Superior temporal gyrus (tissue), 1 donor: ENCODE measurements around the gene FBLN1.
A peak's percentile ranks its signal among the peaks of the same experiment; 100 is the strongest.

Experiments
- DNase-seq: peaks from one replicate; pipeline ENCODE4 v3.0.0-alpha.2; 2016; ENCODE audit errors: extremely low spot score

FBLN1 gene

DNA sequence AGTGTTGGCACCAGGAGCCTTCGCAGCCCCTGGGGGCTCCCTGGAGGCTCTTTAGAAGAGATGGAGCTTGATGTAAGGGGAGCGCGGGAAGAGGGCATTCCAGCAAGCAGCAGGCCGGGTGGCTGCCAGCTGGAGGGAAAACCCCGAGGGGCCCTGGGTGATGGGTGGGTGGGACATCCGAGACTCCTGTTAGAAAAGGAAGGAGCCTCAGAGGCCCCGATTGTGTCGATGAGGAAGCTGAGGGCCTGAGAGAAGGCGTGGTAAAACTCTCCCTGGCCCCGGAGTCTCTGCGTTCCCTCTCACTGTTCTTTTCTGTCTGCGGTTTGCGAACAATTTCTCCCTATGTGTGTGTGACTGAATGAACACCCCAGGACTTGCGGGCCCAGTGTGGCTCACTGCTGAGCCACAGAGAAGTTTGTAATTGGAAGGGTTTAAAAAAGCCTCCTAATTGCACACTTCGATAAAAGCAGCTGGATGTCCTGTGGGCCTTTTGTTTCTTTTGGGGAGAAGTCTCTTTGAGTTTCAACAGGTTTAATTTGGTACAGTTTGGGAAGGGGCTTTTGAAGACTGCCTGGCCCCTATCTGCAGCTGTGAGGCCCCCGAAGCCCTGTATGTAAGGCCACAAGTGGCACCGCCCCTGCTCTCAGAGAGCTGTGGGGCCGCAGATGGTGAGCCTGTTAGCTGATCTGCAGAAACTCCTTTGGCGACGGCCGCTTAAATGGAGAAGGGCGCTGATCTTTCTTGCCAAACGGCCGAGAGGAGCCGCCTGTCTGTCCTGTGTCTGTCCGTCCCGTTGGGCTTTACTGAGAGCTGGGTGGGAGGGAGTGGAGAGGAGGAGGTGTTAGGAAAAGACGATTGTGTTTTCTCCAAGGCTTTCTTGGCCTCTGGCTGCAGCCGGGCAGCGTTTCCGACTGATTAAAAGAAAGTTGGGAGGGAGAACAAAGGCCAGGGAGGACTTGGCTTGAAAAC is 2.0 kb downstream of the FBLN1 start:
- no peak for DNase-seq

GRCh38 chr22:45505991-45506747 is 3.5 kb downstream of the FBLN1 start:
- DNase-seq: no peak

DNA sequence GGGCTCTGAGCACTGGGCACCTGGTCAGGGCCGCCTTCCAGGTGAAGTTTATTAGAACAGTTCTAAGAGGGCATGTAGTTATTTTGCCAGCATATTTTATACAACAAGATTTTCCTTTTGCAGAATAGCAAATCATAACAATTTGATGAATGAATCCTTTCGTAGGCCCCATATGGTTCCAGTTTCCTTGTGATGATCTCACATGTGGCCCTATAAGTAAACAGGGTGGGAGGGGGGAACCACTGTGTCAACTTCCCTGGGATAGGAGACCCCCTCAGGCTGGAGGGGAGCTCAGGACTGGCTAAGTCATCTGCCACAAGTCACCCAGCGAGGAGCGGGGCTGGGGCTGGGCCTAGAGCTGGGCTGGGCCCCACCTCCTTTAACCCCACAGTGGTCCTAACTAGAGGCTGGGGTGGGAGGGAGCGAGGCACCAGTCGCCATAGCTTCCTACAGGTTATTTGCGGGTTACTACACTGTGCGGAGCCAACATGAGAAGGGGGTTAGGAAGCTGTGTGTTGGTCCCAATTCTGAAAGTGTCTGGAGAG is 4.2 kb downstream of the FBLN1 start:
- no peak for DNase-seq

- no peak for DNase-seq
Observed at GRCh38 chr22:45507798-45508197, 5.1 kb downstream of the FBLN1 start.

DNA sequence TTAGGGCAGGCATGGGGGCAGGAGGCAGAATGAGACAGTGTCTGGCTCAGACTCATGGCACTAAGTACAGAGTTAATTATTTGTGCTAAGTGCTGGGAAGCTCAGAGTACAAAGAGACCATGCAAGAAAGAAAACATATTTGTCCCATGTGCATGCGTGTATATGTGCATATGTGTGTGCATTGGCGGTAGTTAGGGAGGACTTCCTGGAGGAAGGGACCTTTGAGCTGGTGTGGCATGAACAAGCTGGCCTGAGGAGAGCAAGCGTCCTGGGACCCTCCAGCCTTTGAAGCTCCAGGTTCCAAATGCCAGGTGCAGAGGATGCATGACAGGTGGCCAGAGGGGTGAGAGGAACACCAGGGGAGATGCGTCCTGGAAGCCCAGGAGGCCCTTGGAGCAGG is 6.1 kb downstream of the FBLN1 start:
- no peak for DNase-seq

DNA sequence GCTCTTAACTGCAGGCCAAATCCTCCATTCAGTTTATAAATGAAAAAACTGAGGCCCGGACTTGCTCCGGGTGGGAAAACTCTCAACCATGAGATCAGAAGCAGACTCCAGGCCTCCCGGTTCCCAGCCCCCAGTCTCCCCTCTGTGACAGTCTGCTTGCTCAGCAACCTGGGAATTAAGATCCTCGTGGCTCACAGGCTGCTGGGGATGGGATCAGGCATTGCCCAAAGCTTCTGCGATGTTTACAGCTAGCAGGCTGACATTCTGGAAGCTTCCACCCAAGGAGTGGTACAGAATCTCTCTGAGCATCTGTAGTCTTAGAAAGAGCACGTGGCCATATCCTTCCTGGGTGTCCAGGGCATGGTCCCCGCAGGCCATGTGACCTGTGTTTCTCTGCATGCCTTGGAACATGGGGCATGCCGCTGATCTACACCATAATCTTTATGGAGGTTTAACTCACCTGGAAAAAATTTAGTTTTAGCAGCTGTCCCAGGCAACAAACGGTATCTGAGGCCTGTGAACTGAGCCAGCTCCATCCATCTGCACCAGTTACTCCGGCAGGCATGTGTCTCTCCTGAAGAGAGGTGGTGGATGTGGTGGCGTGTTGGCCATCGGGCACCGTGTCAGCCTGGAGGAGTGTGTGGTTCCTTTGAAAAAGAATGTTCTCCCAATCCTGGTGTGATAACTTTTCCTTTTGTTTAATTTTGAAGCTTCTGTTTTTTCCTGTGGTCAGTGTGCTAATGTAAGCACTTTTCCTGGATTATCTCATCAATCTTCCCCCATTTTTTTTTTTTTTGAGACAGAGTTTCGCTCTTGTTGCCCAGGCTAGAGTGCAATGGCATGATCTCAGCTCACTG is 7.9 kb downstream of the FBLN1 start:
- DNase-seq: no peak

DNA sequence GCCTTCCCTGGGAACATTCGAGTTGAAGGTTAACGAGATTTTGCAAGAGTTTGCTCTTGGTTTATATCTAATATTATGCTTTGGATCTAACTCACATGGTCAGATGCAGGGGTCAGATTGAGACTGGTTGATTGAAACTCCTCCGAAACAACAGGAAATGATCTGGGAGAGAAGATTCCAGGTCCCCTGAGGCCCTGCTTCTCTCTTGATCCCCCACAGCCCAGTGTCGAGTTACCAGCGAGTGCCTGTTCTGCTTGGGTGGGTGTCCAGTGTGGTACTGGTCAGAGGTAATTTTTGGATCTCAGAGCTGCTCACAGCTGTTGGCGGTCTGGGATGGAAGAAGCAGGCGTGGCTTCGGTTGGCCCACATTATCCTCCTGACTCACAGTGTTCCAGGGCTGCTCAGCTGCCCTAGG is 9.2 kb downstream of the FBLN1 start:
- DNase-seq: no peak

GRCh38 chr22:45512363-45512762 is 9.7 kb downstream of the FBLN1 start:
- no peak for DNase-seq

DNA sequence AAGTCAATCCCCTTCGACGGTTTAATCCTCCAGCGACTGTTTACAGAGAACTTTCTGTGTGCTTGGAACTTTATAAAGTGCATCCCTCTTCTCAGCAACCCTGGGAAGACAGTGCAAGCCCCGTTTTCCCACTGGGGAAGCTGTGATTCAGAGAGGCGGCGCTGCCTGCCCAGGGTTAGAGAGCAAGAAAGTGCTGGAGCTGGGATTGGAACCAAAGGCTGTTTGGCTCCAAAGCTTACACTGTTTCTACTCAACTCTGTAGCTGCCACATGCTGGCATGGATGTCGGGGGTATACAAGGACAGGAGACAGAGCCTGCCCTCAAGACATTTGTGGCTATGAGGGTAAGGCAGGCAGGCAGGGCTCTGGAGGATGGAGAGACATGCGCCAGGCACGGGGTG is 13.0 kb downstream of the FBLN1 start:
- DNase-seq: no peak

DNA sequence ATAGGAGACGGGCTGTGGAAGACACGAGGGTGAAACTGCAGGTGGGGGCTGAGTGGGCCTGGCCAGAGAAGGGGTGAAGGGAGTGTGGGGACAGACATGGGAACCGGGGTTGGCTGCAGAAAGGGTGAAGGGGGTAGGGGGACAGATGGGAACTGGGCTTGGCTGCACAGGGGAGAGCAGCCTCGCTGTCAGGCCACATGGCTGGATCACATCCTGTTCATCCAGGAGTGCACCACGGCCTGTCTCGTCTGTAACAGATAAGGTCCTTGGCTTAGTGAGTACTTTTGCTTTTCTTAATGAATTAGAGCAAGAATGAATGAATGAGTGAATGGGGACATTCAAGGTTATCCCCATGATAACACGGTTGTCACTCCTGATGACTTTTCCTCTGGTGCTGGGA is 13.5 kb downstream of the FBLN1 start:
- no peak for DNase-seq

DNA sequence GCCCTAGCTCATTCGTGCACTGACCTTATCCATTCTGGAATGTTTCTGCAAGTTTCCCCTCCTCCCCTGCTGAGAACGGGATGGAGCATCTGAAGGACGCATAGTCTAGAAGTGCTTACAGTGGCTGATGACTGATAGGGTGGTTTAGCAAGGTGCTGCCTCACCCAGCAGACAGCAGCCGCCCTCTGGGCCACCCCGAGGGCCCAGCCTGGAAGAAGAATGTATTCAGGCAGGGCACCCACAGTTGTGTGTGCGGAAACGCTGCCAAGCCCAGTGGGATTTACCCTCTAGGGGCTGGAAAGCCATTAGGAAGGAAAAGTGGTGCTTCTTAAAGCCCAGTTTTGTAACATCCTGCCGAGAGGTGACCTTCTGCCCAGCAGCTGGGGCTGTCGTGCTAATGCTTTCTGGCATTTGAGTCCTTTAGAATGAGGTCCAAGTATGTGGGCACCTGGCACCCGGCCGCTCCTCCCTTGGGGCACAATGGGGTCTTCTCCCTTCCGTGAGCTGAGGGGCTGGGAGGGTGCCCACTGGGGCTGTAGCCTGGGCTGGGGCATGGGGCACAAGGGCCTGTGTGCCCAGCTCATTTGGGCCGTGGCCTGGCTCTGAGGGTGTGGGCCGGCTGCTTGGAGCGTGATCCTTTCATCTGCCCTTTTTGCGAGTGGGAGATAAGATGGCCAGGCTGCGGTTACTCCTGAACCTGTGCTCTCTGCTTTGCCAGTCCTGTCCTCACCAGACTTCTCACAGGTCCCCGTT is 14.4 kb downstream of the FBLN1 start:
- no peak for DNase-seq

DNA sequence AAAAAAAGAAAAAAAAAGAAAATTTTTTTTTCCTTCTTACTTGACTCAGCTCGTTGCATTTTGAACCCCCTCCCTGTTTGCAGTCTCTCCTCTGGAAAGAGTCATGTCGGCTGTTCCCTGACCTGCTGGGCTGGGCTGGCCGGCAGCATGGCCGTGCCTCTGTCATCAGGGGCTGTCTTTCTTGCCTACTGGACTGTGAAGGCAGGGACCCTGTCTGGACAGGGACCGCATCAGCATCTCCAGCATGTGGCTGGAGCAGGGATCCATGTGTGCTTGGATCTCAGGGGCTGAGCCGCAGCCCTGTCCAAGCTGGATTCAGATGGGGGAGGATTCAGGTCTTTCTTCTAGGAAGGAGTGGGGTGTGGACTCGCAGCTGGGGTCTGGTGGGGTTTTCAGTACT is 15.5 kb downstream of the FBLN1 start:
- DNase-seq: no peak

- no peak for DNase-seq
Observed at GRCh38 chr22:45518580-45518991, 15.9 kb downstream of the FBLN1 start.

- no peak for DNase-seq
Observed at GRCh38 chr22:45521178-45521577, 18.5 kb downstream of the FBLN1 start.

- no peak for DNase-seq
Observed at GRCh38 chr22:45522462-45522861, 19.8 kb downstream of the FBLN1 start.

DNA sequence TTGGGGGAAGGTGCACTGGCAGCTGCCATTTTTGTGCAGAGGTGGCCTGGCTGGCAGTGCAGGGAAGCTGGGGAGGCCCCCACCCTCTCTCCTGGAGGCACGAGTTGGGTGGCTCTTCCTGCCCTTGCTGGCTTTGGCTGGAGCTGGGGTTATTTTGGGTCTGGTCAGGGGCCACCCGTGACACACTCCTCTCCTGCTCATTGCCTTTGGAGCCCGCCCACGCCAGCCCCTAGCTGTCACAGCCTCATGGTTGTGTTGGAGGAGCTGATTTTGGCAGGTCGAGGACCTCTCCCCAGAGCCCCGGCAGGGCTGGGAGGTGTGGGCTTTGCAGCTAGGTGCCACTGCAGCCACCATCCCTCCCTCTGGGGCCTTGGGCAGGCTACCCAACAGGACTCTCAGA is 21.5 kb downstream of the FBLN1 start:
- no peak for DNase-seq

- DNase-seq: no peak
Observed at GRCh38 chr22:45524966-45525365, 22.3 kb downstream of the FBLN1 start.

DNA sequence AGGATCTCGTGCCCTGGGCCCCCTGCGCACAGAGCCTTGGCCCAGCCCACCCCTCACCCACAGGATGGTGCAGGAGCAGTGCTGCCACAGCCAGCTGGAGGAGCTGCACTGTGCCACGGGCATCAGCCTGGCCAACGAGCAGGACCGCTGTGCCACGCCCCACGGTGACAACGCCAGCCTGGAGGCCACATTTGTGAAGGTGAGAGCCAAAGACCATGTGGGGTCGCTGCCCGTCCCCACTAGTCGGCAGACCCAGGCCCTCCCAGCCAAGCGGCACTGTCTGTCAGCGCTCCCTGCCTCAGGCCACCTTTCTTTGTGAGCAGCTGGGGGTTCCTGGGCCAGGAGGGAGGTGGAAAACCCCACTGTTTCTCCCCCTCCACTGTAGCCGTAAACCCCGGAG is 22.8 kb downstream of the FBLN1 start:
- no peak for DNase-seq

DNA sequence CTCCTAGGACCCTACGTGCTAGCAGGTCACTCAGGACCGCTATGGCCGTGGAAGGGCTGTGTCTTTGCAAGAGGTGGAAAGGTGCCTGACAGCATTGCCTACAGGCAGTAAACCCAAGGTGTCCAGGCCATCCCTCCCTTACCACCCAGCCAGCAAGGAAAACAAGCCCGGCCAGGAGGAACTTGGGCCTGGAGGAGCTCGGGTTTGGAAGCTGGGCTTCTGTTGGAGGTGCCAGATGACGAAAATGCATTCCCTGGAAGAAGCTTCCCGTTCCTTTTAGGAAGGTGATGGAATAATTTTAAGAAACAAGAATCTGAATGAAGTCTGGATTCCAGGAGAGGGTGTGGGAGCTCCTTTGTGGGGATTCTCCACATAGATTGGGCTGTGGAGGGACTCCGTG is 23.6 kb downstream of the FBLN1 start:
- no peak for DNase-seq

GRCh38 chr22:45526768-45527360 is 24.2 kb downstream of the FBLN1 start:
- peak; percentile 24 for DNase-seq

GRCh38 chr22:45527456-45527855 is 24.8 kb downstream of the FBLN1 start:
- DNase-seq: no peak
